Neural cell (in vitro differentiated cells): ENCODE results near the gene CFDP1. TPM values are rescaled to one million over a fixed set of nuclear protein-coding genes. Genes with fewer than 3 reads are reported as not detected.

Source experiments
- H2AFZ ChIP-seq: fragments of 200-600, 300-800 bp; sonication (generic), shearing (Covaris generic); 2 replicates; pipeline ENCODE4 v1.6.0; 2014; ENCODE audit warnings: low read depth, mild to moderate bottlenecking, antibody characterized with exemption, low read length, moderate library complexity
- H3F3A ChIP-seq: fragments of 200-600 bp; shearing (Covaris generic); 2 replicates; pipeline ENCODE4 v1.6.1; 2016; ENCODE audit warnings: mild to moderate bottlenecking, moderate library complexity, mixed read lengths, antibody characterized with exemption, low read length; ENCODE audit not compliant: insufficient read depth, poor library complexity, severe bottlenecking
- H3K27ac ChIP-seq: fragments of 200-600, 300-800 bp; sonication (generic), shearing (Covaris generic); 2 replicates; pipeline ENCODE4 v1.5.1; 2014; ENCODE audit warnings: mild to moderate bottlenecking, low read length, moderate library complexity
- H3K27me3 ChIP-seq: fragments of 300-800, 200-600 bp; sonication (generic), shearing (Covaris generic); 2 replicates; pipeline ENCODE4 v1.6.0; 2014; ENCODE audit warnings: mild to moderate bottlenecking, low read depth, low read length, moderate library complexity; ENCODE audit not compliant: insufficient read depth
- H3K36me3 ChIP-seq: fragments of 300-800, 200-600 bp; sonication (generic), shearing (Covaris generic); 2 replicates; pipeline ENCODE4 v1.5.1; 2014; ENCODE audit warnings: mild to moderate bottlenecking, antibody characterized with exemption, low read length, moderate library complexity; ENCODE audit not compliant: insufficient read depth
- H3K4me2 ChIP-seq: fragments of 300-800, 200-600 bp; sonication (generic), shearing (Covaris generic); 2 replicates; pipeline ENCODE4 v1.6.0; 2014; ENCODE audit warnings: mild to moderate bottlenecking, low read length
- H3K4me3 ChIP-seq: fragments of 300-800, 200-600 bp; sonication (generic), shearing (Covaris generic); 2 replicates; pipeline ENCODE4 v1.5.1; 2014; ENCODE audit warnings: mild to moderate bottlenecking, low read length, moderate library complexity
- H3K79me2 ChIP-seq: fragments of 200-600 bp; shearing (Covaris generic); replicated peaks from 2 replicates; pipeline ENCODE4 v1.6.0; 2014; ENCODE audit warnings: mild to moderate bottlenecking, low read length, moderate library complexity; ENCODE audit not compliant: insufficient read depth
- H3K9ac ChIP-seq: fragments of 300-800, 200-600 bp; sonication (generic), shearing (Covaris generic); 2 replicates; pipeline ENCODE4 v1.6.1; 2016; ENCODE audit warnings: mild to moderate bottlenecking, low read length, mixed read lengths
- H3K9me2 ChIP-seq: fragments of 200-600 bp; shearing (Covaris generic); 2 replicates; pipeline ENCODE4 v1.6.1; 2016; ENCODE audit warnings: mild to moderate bottlenecking, low read length, mixed read lengths; ENCODE audit not compliant: insufficient read depth
- H3K9me3 ChIP-seq: fragments of 200-600, 300-800 bp; sonication (generic), shearing (Covaris generic); 2 replicates; pipeline ENCODE4 v1.6.1; 2016; ENCODE audit warnings: mild to moderate bottlenecking, mixed run types, low read length, moderate library complexity, mixed read lengths
- H4K20me1 ChIP-seq: fragments of 200-600 bp; shearing (Covaris generic); 2 replicates; pipeline ENCODE4 v1.6.1; 2016; ENCODE audit warnings: mild to moderate bottlenecking, mixed run types; ENCODE audit not compliant: insufficient read depth
- EP300 ChIP-seq: fragments of 450-650 bp; conservative IDR thresholded peaks from 2 replicates; pipeline ENCODE4 v1.6.1; 2014; ENCODE audit warnings: antibody characterized with exemption, mild to moderate bottlenecking, moderate library complexity; ENCODE audit not compliant: poor library complexity, severe bottlenecking
- EZH2 ChIP-seq: fragments of 200-600, 300-800 bp; shearing (Covaris generic), sonication (generic); IDR thresholded peaks from 2 replicates; pipeline ENCODE4 v1.6.1; 2014; ENCODE audit warnings: antibody characterized with exemption, low read length, borderline replicate concordance, mild to moderate bottlenecking; ENCODE audit not compliant: insufficient read depth, poor library complexity, severe bottlenecking
- MXI1 ChIP-seq: fragments of 450-650 bp; conservative IDR thresholded peaks from 2 replicates; pipeline ENCODE4 v1.6.1; 2014; ENCODE audit warnings: antibody characterized with exemption, mild to moderate bottlenecking; ENCODE audit not compliant: poor library complexity, severe bottlenecking
- POLR2AphosphoS5 ChIP-seq: IDR thresholded peaks from 2 replicates; pipeline ENCODE4 v1.6.1; 2012
- RAD21 ChIP-seq: fragments of 450-650 bp; conservative IDR thresholded peaks from 2 replicates; pipeline ENCODE4 v1.6.1; 2014; ENCODE audit warnings: antibody characterized with exemption, mild to moderate bottlenecking, moderate library complexity
- SMC3 ChIP-seq: fragments of 450-650 bp; conservative IDR thresholded peaks from 2 replicates; pipeline ENCODE4 v1.6.1; 2014; ENCODE audit warnings: antibody characterized with exemption, mild to moderate bottlenecking, moderate library complexity; ENCODE audit not compliant: poor library complexity
- TAF1 ChIP-seq: IDR thresholded peaks from 2 replicates; pipeline ENCODE4 v1.6.1; 2012; ENCODE audit warnings: low read depth
- polyA plus RNA-seq: library from polyadenylated mRNA; depleted of rRNA; stranded (reverse); fragments of >200 nt; gene quantifications from 2 replicates; pipeline ENCODE4 v1.2.3, GENCODE V29; 2014
- TF ChIP-seq, protein P1 (sequence below): IDR thresholded peaks from 2 replicates; pipeline ENCODE4 v1.6.1; 2012; ENCODE audit warnings: borderline replicate concordance
- TF ChIP-seq, protein P2 (sequence below): fragments of 450-650 bp; IDR thresholded peaks from 2 replicates; pipeline ENCODE4 v1.5.1; 2014; ENCODE audit warnings: antibody characterized with exemption, mild to moderate bottlenecking, moderate library complexity; ENCODE audit not compliant: poor library complexity, severe bottlenecking

The CFDP1 gene
- polyA plus RNA-seq, 1 donor from 2014 or later = 201 TPM

DNA sequence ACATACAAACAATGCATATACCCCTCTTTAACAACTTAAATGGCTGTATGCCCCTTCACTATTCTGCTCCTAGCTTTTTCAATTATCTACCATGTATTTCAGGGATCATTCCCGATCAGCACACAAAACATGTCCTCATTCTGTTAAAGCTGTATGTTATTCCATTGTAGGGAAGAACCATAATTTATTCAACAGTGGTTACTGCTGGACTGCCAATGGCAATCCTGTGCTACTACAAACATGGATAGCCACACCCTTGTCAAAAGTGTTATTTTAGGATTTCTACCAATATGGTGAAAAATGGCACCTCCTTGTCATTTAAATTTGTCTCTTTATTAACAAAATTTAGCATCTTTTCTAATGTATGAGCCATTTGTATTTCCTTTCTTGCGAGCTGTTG lies 96.8 kb downstream of the CFDP1 start:
- Histone ChIP-seq H3K9me2 (no peaks in the 10 kb centered on the region), H3K9me3 (no peaks in the 10 kb centered on the region), H3K4me2 (no peak overlapping the region), H3K36me3 (no peaks in the 10 kb centered on the region), H4K20me1 (no peaks in the 10 kb centered on the region), H2AFZ (no peak overlapping the region), H3K79me2 (no peaks in the 10 kb centered on the region), H3K27me3 (no peaks in the 10 kb centered on the region), H3K9ac (no peak overlapping the region), H3F3A (peaks cover under 1% of the 10 kb centered on the region), H3K4me3 (no peak overlapping the region), H3K27ac (no peak overlapping the region)
- TF ChIP-seq, protein P1, sequence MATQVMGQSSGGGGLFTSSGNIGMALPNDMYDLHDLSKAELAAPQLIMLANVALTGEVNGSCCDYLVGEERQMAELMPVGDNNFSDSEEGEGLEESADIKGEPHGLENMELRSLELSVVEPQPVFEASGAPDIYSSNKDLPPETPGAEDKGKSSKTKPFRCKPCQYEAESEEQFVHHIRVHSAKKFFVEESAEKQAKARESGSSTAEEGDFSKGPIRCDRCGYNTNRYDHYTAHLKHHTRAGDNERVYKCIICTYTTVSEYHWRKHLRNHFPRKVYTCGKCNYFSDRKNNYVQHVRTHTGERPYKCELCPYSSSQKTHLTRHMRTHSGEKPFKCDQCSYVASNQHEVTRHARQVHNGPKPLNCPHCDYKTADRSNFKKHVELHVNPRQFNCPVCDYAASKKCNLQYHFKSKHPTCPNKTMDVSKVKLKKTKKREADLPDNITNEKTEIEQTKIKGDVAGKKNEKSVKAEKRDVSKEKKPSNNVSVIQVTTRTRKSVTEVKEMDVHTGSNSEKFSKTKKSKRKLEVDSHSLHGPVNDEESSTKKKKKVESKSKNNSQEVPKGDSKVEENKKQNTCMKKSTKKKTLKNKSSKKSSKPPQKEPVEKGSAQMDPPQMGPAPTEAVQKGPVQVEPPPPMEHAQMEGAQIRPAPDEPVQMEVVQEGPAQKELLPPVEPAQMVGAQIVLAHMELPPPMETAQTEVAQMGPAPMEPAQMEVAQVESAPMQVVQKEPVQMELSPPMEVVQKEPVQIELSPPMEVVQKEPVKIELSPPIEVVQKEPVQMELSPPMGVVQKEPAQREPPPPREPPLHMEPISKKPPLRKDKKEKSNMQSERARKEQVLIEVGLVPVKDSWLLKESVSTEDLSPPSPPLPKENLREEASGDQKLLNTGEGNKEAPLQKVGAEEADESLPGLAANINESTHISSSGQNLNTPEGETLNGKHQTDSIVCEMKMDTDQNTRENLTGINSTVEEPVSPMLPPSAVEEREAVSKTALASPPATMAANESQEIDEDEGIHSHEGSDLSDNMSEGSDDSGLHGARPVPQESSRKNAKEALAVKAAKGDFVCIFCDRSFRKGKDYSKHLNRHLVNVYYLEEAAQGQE = no peak
- TF ChIP-seq EZH2 (no peak), TAF1 (no peak), RAD21 (no peak), EP300 (no peak), POLR2AphosphoS5 (no peak), MXI1 (no peak)

DNA sequence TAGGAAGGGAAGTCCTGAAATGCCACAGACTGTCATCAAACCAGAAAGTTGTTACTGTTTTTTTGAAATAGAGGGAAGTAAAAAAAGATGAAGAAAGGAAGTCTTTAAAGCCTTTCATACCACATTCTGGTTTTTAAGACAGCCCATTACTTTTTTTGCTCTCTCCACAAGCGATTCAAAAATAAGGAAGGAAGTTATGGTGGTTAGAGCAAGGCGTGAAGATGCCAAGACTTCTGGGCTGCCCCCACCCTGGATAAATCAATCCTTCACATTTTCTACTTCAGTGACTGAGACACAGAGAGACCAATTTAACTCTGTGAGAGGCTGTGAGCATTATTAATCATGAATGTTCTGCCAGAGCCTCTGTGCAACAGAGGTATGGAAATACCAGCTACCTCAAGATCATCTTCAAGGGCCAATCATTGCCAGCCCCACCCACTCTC lies 99.6 kb downstream of the CFDP1 start:
- no peak overlapping the region for H3K9ac ChIP-seq
- H2AFZ ChIP-seq = no peak overlapping the region
- H3K4me3 ChIP-seq = no peak overlapping the region
- no peaks in the 10 kb centered on the region for H4K20me1 ChIP-seq
- no peaks in the 10 kb centered on the region for H3F3A ChIP-seq
- H3K79me2 ChIP-seq = no peaks in the 10 kb centered on the region
- no peak overlapping the region for H3K27ac ChIP-seq
- H3K4me2 ChIP-seq = no peak overlapping the region
- no peaks in the 10 kb centered on the region for H3K36me3 ChIP-seq
- no peaks in the 10 kb centered on the region for H3K9me2 ChIP-seq
- no peak for TF ChIP-seq MXI1
- TF ChIP-seq, protein P1 = no peak
- no peak for TF ChIP-seq POLR2AphosphoS5
- no peak for TF ChIP-seq TAF1
- TF ChIP-seq, protein P2, sequence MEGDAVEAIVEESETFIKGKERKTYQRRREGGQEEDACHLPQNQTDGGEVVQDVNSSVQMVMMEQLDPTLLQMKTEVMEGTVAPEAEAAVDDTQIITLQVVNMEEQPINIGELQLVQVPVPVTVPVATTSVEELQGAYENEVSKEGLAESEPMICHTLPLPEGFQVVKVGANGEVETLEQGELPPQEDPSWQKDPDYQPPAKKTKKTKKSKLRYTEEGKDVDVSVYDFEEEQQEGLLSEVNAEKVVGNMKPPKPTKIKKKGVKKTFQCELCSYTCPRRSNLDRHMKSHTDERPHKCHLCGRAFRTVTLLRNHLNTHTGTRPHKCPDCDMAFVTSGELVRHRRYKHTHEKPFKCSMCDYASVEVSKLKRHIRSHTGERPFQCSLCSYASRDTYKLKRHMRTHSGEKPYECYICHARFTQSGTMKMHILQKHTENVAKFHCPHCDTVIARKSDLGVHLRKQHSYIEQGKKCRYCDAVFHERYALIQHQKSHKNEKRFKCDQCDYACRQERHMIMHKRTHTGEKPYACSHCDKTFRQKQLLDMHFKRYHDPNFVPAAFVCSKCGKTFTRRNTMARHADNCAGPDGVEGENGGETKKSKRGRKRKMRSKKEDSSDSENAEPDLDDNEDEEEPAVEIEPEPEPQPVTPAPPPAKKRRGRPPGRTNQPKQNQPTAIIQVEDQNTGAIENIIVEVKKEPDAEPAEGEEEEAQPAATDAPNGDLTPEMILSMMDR = no peak
- no peak for TF ChIP-seq SMC3
- TF ChIP-seq EP300 = no peak
- TF ChIP-seq EZH2 = no peak
- no peak for TF ChIP-seq RAD21
- no peaks in the 10 kb centered on the region for H3K27me3 ChIP-seq
- H3K9me3 ChIP-seq = no peaks in the 10 kb centered on the region
